Mammary epithelial cell (primary cell): Measurements from ENCODE around the gene TLR8.

Source experiments
- CTCF ChIP-seq, 2 donors: IDR thresholded peaks in 1 of 2; conservative IDR thresholded peaks in 1 of 2; 2 replicates each; pipeline ENCODE4 v1.5.1; 2011 to 2012; ENCODE audit warnings: inconsistent platforms in 2 of 2, low read length in 2 of 2, mild to moderate bottlenecking in 2 of 2, control low read depth in 1 of 2, low read depth in 1 of 2; ENCODE audit not compliant: insufficient read depth in 1 of 2; ENCODE audit errors: extremely low read depth in 1 of 2
- EZH2 ChIP-seq: IDR thresholded peaks from 2 replicates; pipeline ENCODE4 v1.6.1; 2012; ENCODE audit warnings: low read length, inconsistent platforms, borderline replicate concordance

DNA sequence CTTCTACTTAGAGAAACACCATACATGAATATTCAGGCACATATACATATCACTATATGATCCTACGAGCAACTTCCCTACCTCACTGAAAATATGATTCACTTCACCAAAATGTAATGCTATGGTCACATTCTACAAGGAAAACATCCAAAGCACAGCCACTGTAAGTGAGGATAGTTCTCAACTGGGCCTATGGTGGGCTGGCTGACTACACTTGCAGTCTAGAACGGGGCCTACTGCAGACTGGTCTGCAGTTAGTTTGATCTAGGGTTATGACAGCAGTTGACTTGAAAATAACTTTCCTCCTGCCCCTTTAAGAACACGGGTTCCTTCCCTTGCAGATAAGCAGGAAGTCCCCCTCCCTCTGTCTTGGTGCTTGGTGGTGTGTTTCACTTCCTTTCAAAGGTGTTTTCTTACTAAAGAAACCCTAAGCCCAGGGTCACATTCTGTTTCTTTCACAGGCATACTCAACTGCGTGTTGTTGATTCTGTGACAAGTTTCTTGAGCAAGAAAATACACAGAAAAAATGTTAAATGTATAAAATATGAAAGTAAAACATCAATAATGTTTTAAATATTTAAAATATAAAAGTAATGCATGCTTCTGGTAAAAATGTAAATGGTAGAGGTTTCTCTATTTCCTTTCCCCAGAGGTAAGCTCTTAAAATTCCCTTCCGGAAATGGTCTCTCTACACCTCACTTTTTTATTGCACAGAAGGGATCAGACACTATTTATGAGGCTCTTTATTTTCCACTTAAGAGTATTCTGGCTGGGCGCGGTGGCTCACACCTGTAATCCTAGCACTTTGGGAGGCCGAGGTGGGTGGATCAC, 50.5 kb downstream of the TLR8 start:
- TF ChIP-seq EZH2 (no peak), CTCF (conservative IDR thresholded peaks at IDR 0.05 in 1 of 2, IDR thresholded peaks at IDR 0.05 in 1 of 2; ENCODE audit: extremely low read depth in 1 of 2, insufficient read depth in 1 of 2, low read depth in 1 of 2, low read length in 2 of 2) (no peak)
